ENCODE data around the gene LEMD2. TPM values are rescaled to one million over a fixed set of nuclear protein-coding genes. Genes with fewer than 3 reads are reported as not detected.
A peak's percentile ranks its signal among the peaks of the same experiment; 100 is the strongest.

LEMD2 gene
- total and polyA plus RNA-seq, 2 donors (not counting 3 experiments of a cell fraction or from before 2014, with no cell fraction given) = 61.1 to 81.8 TPM

DNA sequence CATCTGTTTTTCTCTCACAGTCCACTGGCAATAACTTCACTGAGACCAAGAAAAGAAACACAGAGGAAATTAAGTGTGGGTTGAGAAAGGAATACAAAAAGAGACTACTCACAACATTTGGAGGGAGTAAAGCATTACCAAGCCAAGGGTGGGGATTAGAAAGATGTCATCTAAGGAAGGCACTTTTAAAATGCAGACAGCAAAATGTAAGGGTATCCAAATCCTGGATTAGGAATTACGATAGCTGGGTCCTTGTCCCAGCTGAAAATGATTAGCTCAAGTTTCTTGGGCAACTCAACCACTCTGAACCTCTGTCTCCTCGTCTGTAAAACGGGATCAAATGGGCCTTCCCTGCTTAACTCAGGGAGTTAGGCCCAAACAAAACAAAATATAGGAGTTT is 2.2 kb downstream of the LEMD2 start:
- intact Hi-C loops (cut with micrococcal nuclease) (no loop called here), dilution Hi-C loops (cut with MboI; ENCODE audit: extremely low pct_ligation_motif_present, low sequenced_read_pairs) (no loop called here)
- no peak overlapping the region for H2AFZ ChIP-seq (ENCODE audit: low read depth, low read length)
- CTCF ChIA-PET = interaction anchor here (1.0 to 8.8 kb wide), 6 partner anchors 16 to 268 kb away, joined by 3 to 155 read pairs (median 4); no protein-coding TSS in a partner anchor
- peak overlapping the region; percentile 80 for H3K4me2 ChIP-seq (ENCODE audit: insufficient read depth, low read length)
- no peak for FAIRE-seq
- H3K9me1 ChIP-seq (replicated peaks; ENCODE audit: control insufficient read depth, extremely low read depth, insufficient read depth, low read length) = no peaks in the 10 kb centered on the region
- TF ChIP-seq EZH2 (IDR thresholded peaks at IDR 0.05; ENCODE audit: borderline replicate concordance, low read depth, low read length, severe bottlenecking) (no peak), GATA2 (IDR thresholded peaks at IDR 0.05; ENCODE audit: insufficient read depth, insufficient read length, low read depth, low read length) (no peak), JUN (IDR thresholded peaks at IDR 0.05; ENCODE audit: borderline replicate concordance, insufficient read depth, insufficient read length, low read depth) (no peak), FOS (IDR thresholded peaks at IDR 0.05; ENCODE audit: borderline replicate concordance, insufficient read depth, low read length) (no peak), POLR2A (IDR thresholded peaks at IDR 0.05; ENCODE audit: low read depth, low read length) (no peak), POLR2AphosphoS5 (IDR thresholded peaks at IDR 0.05; ENCODE audit: insufficient read depth, low read depth, low read length) (no peak), MYC (IDR thresholded peaks at IDR 0.05; ENCODE audit: low read depth, low read length) (no peak)
- TF ChIP-seq, protein P1, sequence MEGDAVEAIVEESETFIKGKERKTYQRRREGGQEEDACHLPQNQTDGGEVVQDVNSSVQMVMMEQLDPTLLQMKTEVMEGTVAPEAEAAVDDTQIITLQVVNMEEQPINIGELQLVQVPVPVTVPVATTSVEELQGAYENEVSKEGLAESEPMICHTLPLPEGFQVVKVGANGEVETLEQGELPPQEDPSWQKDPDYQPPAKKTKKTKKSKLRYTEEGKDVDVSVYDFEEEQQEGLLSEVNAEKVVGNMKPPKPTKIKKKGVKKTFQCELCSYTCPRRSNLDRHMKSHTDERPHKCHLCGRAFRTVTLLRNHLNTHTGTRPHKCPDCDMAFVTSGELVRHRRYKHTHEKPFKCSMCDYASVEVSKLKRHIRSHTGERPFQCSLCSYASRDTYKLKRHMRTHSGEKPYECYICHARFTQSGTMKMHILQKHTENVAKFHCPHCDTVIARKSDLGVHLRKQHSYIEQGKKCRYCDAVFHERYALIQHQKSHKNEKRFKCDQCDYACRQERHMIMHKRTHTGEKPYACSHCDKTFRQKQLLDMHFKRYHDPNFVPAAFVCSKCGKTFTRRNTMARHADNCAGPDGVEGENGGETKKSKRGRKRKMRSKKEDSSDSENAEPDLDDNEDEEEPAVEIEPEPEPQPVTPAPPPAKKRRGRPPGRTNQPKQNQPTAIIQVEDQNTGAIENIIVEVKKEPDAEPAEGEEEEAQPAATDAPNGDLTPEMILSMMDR (IDR thresholded peaks at IDR 0.05; ENCODE audit: extremely low read depth in 1 of 2, insufficient read depth in 1 of 2, low read depth in 1 of 2, low read length in 2 of 2) = no peak
- TF ChIP-seq, protein P2, sequence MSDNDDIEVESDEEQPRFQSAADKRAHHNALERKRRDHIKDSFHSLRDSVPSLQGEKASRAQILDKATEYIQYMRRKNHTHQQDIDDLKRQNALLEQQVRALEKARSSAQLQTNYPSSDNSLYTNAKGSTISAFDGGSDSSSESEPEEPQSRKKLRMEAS (IDR thresholded peaks at IDR 0.05; ENCODE audit: insufficient read depth, insufficient read length) = no peak
- BruUV-seq (replicated peaks) = no TSS peak
- POLR2A ChIA-PET = interaction anchor here (1.5 to 5.4 kb wide), 2 partner anchors 8 to 15 kb away, joined by 8 to 22 read pairs; no protein-coding TSS in a partner anchor
- peaks cover 8 to 22% of the 10 kb centered on the region in 2 experiments for H3K36me3 ChIP-seq (ENCODE audit: control insufficient read depth in 2 of 2, extremely low read depth in 1 of 2, insufficient read depth in 2 of 2, low read length in 2 of 2)
- no peaks in the 10 kb centered on the region for H3K9me3 ChIP-seq (replicated peaks; ENCODE audit: control insufficient read depth, insufficient read depth, low read length)
- H3K27me3 ChIP-seq (ENCODE audit: control insufficient read depth in 2 of 2, insufficient read depth in 2 of 2, low read length in 2 of 2) = no peaks in the 10 kb centered on the region
- H3K9ac ChIP-seq (replicated peaks; ENCODE audit: extremely low read depth, insufficient read depth, low read length) = peak overlapping the region; percentile 96
- no peaks in the 10 kb centered on the region for H4K20me1 ChIP-seq (replicated peaks; ENCODE audit: control insufficient read depth, extremely low read depth, insufficient read depth, low read length)
- H3K4me1 ChIP-seq (ENCODE audit: control insufficient read depth, extremely low read depth, insufficient read depth, low read length) = peaks cover 55% of the 10 kb centered on the region
- peak overlapping the region; percentile 94 for H3K27ac ChIP-seq (ENCODE audit: insufficient read depth, low read depth, low read length)
- H3K4me3 ChIP-seq (replicated peaks in 1 of 3; ENCODE audit: insufficient read depth in 1 of 3, low read depth in 1 of 3, low read length in 3 of 3) = peak overlapping the region in 1 of 3 experiments; percentile 76
- peak; percentile 8 for DNase-seq (ENCODE audit: low read depth, low spot score)
- H3K79me2 ChIP-seq (ENCODE audit: control insufficient read depth, insufficient read depth, low read length) = peaks cover 41% of the 10 kb centered on the region
